A549 (cell line): ENCODE results near the gene CD46. TPM values are rescaled to one million over a fixed set of nuclear protein-coding genes. Genes with fewer than 3 reads are reported as not detected.
"Not testable (repeated sequence)": the region's sequence is repeated elsewhere in the genome, so short reads cannot be mapped to it uniquely, and the experiment has no call there.

Experiments used
- ATAC-seq, 2 experiments: fragments of 200-7000 bp in 1 of 2; fragments of >200 bp in 1 of 2; cut with Nextera tagmentation in 1 of 2; cut with Tn5 transposase in 1 of 2; 3 replicates each; pipeline versions ENCODE4 v1.8.0 to v1.9.1; 2018 to 2020; ENCODE audit warnings: mild to moderate bottlenecking in 1 of 2, moderate library complexity in 1 of 2
- CTCF ChIA-PET: fragments of 300-600 bp; sonication (Branson Sonifier 250); formaldehyde crosslinking; extraction: SDS; loops from one replicate; lab custom pipeline; 2021; ENCODE audit warnings: antibody characterized with exemption, inconsistent platforms; lab: Yijun Ruan, JAX
- POLR2A ChIA-PET: fragments of 350-600 bp; formaldehyde crosslinking; extraction: SDS; loops from one replicate; lab custom pipeline; 2021; ENCODE audit warnings: antibody characterized with exemption, inconsistent platforms; lab: Yijun Ruan, JAX
- DNase-seq, 2 experiments: peaks; one replicate each; pipeline versions ENCODE4 v3.0.0 to v3.0.0-alpha.2; 2011 to 2016; ENCODE audit warnings: low read depth in 1 of 2, low spot score in 1 of 2
- FAIRE-seq: peaks from 2 replicates; lab custom pipeline; 2011; peaks lifted over from hg19 to GRCh38; lab: Jason Lieb, UNC
- H3K27ac ChIP-seq, 2 experiments: fragments of >200 bp; sonication (Bioruptor Twin); formaldehyde crosslinking; 3 replicates each; pipeline ENCODE4 v1.5.1; 2016 to 2017
- H3K4me1 ChIP-seq: fragments of >200 bp; sonication (Bioruptor Twin); formaldehyde crosslinking; 3 replicates; pipeline ENCODE4 v1.6.1; 2016
- H3K4me2 ChIP-seq: fragments of >200 bp; sonication (Bioruptor Twin); formaldehyde crosslinking; 3 replicates; pipeline ENCODE4 v1.6.1; 2016
- H3K4me3 ChIP-seq: fragments of >200 bp; sonication (Bioruptor Twin); formaldehyde crosslinking; 3 replicates; pipeline ENCODE4 v1.5.1; 2016
- H3K9me3 ChIP-seq: fragments of >200 bp; sonication (Bioruptor Twin); formaldehyde crosslinking; 3 replicates; pipeline ENCODE4 v1.6.1; 2016
- CBX8 ChIP-seq: fragments of 200-600 bp; sonication (generic); IDR thresholded peaks from 2 replicates; pipeline ENCODE4 v1.6.1; 2016
- CHD4 ChIP-seq: fragments of 200-600 bp; sonication (generic); IDR thresholded peaks from 2 replicates; pipeline ENCODE4 v1.6.1; 2016; ENCODE audit warnings: antibody characterized with exemption, mild to moderate bottlenecking, borderline replicate concordance
- EHMT2 ChIP-seq: fragments of 200-600 bp; sonication (generic); IDR thresholded peaks from 2 replicates; pipeline ENCODE4 v1.6.1; 2016; ENCODE audit warnings: antibody characterized with exemption, low read depth, mild to moderate bottlenecking, moderate library complexity
- GATA3 ChIP-seq: IDR thresholded peaks from 2 replicates; pipeline ENCODE4 v1.6.1; 2012; ENCODE audit warnings: borderline replicate concordance
- HEYL ChIP-seq: fragments of 250-450 bp; sonication (Bioruptor Pico); IDR thresholded peaks from 2 replicates; pipeline ENCODE4 v1.8.0; 2021; ENCODE audit warnings: mild to moderate bottlenecking, moderate library complexity
- HOXB13 ChIP-seq: fragments of 250-450 bp; sonication (Bioruptor Pico); IDR thresholded peaks from 2 replicates; pipeline ENCODE4 v1.5.0; 2020; ENCODE audit warnings: low read depth, mild to moderate bottlenecking, moderate library complexity
- HOXB5 ChIP-seq: fragments of 250-450 bp; sonication (Bioruptor Pico); IDR thresholded peaks from 2 replicates; pipeline ENCODE4 v1.5.0; 2020; ENCODE audit warnings: mild to moderate bottlenecking, moderate library complexity
- POLR2A ChIP-seq: IDR thresholded peaks from 2 replicates; pipeline ENCODE4 v1.6.1; 2012; ENCODE audit warnings: mild to moderate bottlenecking, low read length
- POLR2AphosphoS2 ChIP-seq: conservative IDR thresholded peaks from 2 replicates; pipeline ENCODE4 v1.6.1; 2012; ENCODE audit warnings: low read length, improper control_type of control experiment, inconsistent platforms
- RAD21 ChIP-seq, 2 experiments: fragments of >200 bp in 1 of 2; sonication (Bioruptor Twin) in 1 of 2; formaldehyde crosslinking in 1 of 2; IDR thresholded peaks in 1 of 2; conservative IDR thresholded peaks in 1 of 2; 2 replicates in 1 of 2; 3 replicates in 1 of 2; pipeline ENCODE4 v1.6.1; 2012 to 2018; ENCODE audit warnings: inconsistent platforms in 1 of 2
- RNF2 ChIP-seq: fragments of 200-600 bp; sonication (generic); IDR thresholded peaks from 2 replicates; pipeline ENCODE4 v1.6.1; 2016; ENCODE audit warnings: low read depth, mild to moderate bottlenecking, antibody characterized with exemption, moderate library complexity, borderline replicate concordance
- SREBF2 ChIP-seq: fragments of 450-650 bp; IDR thresholded peaks from 2 replicates; pipeline ENCODE4 v1.6.1; 2014; ENCODE audit warnings: mild to moderate bottlenecking, moderate library complexity
- TFCP2L1 ChIP-seq: fragments of 250-450 bp; sonication (Bioruptor Pico); IDR thresholded peaks from 2 replicates; pipeline ENCODE4 v1.5.0; 2021; ENCODE audit warnings: mild to moderate bottlenecking
- TP53 ChIP-seq: fragments of 250-450 bp; sonication (Bioruptor Pico); IDR thresholded peaks from 2 replicates; pipeline ENCODE4 v1.5.0; 2021; ENCODE audit warnings: mild to moderate bottlenecking, moderate library complexity
- ZNF302 ChIP-seq: fragments of 250-450 bp; sonication (Bioruptor Pico); IDR thresholded peaks from 2 replicates; pipeline ENCODE4 v1.9.0; 2021; ENCODE audit warnings: inconsistent platforms, mild to moderate bottlenecking, moderate library complexity
- WGBS: methylation state at CpG from one replicate; pipeline ENCODE4 v1.1.6; 2017; ENCODE audit errors: missing lambda C conversion rate; 5-methylcytosine and 5-hydroxymethylcytosine counted together
- polyA plus RNA-seq, 4 experiments: library from polyadenylated mRNA; depleted of rRNA in 3 of 4; stranded (reverse); fragments of >200 nt; fragmentation: RNase III in 1 of 4; extraction: RNeasy Plus Mini Kit Qiagen cat#74134 plus additional on column Dnase treatment in 1 of 4; gene quantifications; 2 replicates in 3 of 4; 3 replicates in 1 of 4; pipeline ENCODE4 v1.2.3, GENCODE V29; 2011 to 2017
- TF ChIP-seq, protein P1 (sequence below): fragments of 250-450 bp; sonication (Bioruptor Pico); IDR thresholded peaks from 2 replicates; pipeline ENCODE4 v1.5.0; 2020; ENCODE audit warnings: low read depth, mild to moderate bottlenecking, moderate library complexity
- TF ChIP-seq, protein P2 (sequence below): fragments of >200 bp; sonication (Bioruptor Twin); formaldehyde crosslinking; IDR thresholded peaks from 2 replicates; pipeline ENCODE4 v1.6.1; 2016
- TF ChIP-seq, protein P3 (sequence below): fragments of 200-600 bp; sonication (generic); IDR thresholded peaks from 2 replicates; pipeline ENCODE4 v1.6.1; 2016; ENCODE audit warnings: antibody characterized with exemption, mild to moderate bottlenecking, moderate library complexity
- TF ChIP-seq, protein P4 (sequence below): fragments of 250-450 bp; sonication (Bioruptor Pico); IDR thresholded peaks from 2 replicates; pipeline ENCODE4 v1.5.0; 2021; ENCODE audit warnings: mild to moderate bottlenecking, moderate library complexity, borderline replicate concordance
- TF ChIP-seq, protein P5 (sequence below): fragments of >200 bp; sonication (Bioruptor Twin); formaldehyde crosslinking; IDR thresholded peaks from 3 replicates; pipeline ENCODE4 v1.6.1; 2016
- TF ChIP-seq, protein P6 (sequence below): IDR thresholded peaks from 2 replicates; pipeline ENCODE4 v1.6.1; 2012

CD46 gene
- polyA plus RNA-seq, 2 of the 4 experiments (the other 2 are of a cell fraction): 142 to 239 TPM

DNA sequence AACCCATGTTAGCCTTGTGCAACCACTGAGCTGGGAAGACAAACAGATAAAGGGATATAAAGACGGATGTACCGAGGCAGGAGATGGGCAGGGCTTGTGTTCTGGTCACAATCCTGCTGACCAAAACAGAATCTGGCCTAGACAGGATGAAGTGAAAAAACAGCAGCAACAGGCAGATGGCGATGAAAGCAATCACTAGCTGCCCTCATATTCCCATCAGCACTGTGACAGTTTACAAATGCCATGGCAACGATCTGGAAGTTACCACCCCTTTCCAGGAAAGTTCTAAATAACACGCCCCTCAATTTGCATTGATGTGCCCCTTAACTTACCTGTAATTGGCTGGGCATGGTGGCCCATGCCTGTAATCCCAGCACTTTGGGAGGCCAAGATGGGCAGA lies 40.6 kb upstream of the CD46 start:
- CTCF ChIA-PET: interaction anchor here (1.1 to 2.1 kb wide), 3 partner anchors 9 to 86 kb away, joined by 3 to 11 read pairs (median 9); no protein-coding TSS in a partner anchor
- FAIRE-seq (no peak), ATAC-seq (peak; percentile 70 to 84; a peak in 5 of 6 replicates), DNase-seq (peak; percentile 27 to 59)
- H3K27ac ChIP-seq: no peak overlapping the region
- 58% methylated on average over 5 of the region's 5 CpGs for WGBS
- H3K4me1 ChIP-seq: peaks cover 7% of the 10 kb centered on the region; the same call in 1 of the 3 replicates
- no peak overlapping the region for H3K4me2 ChIP-seq
- no peaks in the 10 kb centered on the region for H3K9me3 ChIP-seq
- no peak overlapping the region for H3K4me3 ChIP-seq
- POLR2A ChIA-PET: no interaction called here
- TF ChIP-seq HEYL (CRISPR knock-in tag) (no peak), SREBF2 (no peak), HOXB13 (CRISPR knock-in tag) (no peak), EHMT2 (no peak), GATA3 (no peak), ZNF302 (CRISPR knock-in tag) (no peak), RAD21 (conservative IDR thresholded peaks at IDR 0.05 in 1 of 2, IDR thresholded peaks at IDR 0.05 in 1 of 2) (no peak), POLR2A (no peak)
- TF ChIP-seq, protein P1, sequence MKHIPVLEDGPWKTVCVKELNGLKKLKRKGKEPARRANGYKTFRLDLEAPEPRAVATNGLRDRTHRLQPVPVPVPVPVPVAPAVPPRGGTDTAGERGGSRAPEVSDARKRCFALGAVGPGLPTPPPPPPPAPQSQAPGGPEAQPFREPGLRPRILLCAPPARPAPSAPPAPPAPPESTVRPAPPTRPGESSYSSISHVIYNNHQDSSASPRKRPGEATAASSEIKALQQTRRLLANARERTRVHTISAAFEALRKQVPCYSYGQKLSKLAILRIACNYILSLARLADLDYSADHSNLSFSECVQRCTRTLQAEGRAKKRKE (CRISPR knock-in tag): no peak
- TF ChIP-seq, protein P2, sequence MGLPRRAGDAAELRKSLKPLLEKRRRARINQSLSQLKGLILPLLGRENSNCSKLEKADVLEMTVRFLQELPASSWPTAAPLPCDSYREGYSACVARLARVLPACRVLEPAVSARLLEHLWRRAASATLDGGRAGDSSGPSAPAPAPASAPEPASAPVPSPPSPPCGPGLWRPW: no peak

DNA sequence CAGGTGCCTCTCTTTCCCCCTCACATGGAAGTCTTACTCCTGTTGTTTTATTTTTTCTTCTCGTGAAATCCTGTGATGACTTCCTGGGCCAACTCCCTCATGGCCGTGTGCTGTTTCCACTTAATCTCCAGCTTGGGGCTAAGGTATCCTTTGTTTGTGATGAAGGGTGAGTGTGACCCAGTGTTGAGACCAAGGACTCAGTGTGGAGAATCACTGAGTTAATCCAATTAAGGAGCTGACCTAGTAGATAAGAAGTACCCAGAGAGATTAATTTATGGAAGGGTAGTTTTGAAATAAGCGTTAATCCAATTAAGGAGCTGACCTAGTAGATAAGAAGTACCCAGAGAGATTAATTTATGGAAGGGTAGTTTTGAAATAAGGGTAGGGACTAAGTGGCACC lies 39.2 kb upstream of the CD46 start:
- H3K4me3 ChIP-seq, H3K4me2 ChIP-seq, H3K9me3 ChIP-seq, H3K27ac ChIP-seq, POLR2A ChIA-PET, FAIRE-seq, ATAC-seq, DNase-seq, H3K4me1 ChIP-seq: not testable (repeated sequence)
- CTCF ChIA-PET: interaction anchor here (0.9 to 2.1 kb wide), 2 partner anchors 10 to 172 kb away, joined by 3 to 5 read pairs; no protein-coding TSS in a partner anchor
- 50% methylated on average over 3 of the region's 3 CpGs for WGBS

DNA sequence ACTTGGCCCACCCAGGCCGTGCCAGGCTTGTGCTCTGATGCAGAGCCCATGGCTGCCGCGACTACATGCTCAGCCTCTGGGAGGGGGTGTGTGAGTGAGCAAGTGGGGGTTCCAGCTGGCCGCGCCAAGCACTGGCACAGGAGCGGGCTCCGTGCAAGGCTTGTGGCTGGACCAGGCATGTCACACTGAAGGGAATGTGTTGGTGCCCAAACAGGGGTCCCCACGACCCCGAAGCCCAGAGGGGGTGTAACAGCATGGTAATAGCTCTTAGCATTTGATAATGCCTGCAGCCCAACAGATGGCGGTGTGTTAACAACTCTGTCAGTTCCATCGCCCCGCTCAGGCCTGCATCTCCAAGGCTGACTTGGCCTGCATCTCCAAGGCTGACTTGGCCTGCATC lies 38.3 kb upstream of the CD46 start:
- peak; percentile 51 to 70; a peak in 4 of 6 replicates for ATAC-seq
- peak in 1 of 2 experiments; percentile 21 for DNase-seq
- POLR2A ChIA-PET: no interaction called here
- WGBS: 70% methylated on average over 10 of the region's 12 CpGs
- H3K4me2 ChIP-seq: no peak overlapping the region
- H3K9me3 ChIP-seq: no peaks in the 10 kb centered on the region
- TF ChIP-seq POLR2A (no peak), CBX8 (no peak), TFCP2L1 (CRISPR knock-in tag) (no peak), RNF2 (no peak), POLR2AphosphoS2 (no peak), TP53 (no peak), HOXB5 (CRISPR knock-in tag) (no peak), CHD4 (no peak)
- TF ChIP-seq, protein P2: no peak
- TF ChIP-seq, protein P3, sequence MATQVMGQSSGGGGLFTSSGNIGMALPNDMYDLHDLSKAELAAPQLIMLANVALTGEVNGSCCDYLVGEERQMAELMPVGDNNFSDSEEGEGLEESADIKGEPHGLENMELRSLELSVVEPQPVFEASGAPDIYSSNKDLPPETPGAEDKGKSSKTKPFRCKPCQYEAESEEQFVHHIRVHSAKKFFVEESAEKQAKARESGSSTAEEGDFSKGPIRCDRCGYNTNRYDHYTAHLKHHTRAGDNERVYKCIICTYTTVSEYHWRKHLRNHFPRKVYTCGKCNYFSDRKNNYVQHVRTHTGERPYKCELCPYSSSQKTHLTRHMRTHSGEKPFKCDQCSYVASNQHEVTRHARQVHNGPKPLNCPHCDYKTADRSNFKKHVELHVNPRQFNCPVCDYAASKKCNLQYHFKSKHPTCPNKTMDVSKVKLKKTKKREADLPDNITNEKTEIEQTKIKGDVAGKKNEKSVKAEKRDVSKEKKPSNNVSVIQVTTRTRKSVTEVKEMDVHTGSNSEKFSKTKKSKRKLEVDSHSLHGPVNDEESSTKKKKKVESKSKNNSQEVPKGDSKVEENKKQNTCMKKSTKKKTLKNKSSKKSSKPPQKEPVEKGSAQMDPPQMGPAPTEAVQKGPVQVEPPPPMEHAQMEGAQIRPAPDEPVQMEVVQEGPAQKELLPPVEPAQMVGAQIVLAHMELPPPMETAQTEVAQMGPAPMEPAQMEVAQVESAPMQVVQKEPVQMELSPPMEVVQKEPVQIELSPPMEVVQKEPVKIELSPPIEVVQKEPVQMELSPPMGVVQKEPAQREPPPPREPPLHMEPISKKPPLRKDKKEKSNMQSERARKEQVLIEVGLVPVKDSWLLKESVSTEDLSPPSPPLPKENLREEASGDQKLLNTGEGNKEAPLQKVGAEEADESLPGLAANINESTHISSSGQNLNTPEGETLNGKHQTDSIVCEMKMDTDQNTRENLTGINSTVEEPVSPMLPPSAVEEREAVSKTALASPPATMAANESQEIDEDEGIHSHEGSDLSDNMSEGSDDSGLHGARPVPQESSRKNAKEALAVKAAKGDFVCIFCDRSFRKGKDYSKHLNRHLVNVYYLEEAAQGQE: no peak
- TF ChIP-seq, protein P4, sequence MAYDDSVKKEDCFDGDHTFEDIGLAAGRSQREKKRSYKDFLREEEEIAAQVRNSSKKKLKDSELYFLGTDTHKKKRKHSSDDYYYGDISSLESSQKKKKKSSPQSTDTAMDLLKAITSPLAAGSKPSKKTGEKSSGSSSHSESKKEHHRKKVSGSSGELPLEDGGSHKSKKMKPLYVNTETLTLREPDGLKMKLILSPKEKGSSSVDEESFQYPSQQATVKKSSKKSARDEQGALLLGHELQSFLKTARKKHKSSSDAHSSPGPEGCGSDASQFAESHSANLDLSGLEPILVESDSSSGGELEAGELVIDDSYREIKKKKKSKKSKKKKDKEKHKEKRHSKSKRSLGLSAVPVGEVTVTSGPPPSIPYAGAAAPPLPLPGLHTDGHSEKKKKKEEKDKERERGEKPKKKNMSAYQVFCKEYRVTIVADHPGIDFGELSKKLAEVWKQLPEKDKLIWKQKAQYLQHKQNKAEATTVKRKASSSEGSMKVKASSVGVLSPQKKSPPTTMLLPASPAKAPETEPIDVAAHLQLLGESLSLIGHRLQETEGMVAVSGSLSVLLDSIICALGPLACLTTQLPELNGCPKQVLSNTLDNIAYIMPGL: no peak
- TF ChIP-seq, protein P5, sequence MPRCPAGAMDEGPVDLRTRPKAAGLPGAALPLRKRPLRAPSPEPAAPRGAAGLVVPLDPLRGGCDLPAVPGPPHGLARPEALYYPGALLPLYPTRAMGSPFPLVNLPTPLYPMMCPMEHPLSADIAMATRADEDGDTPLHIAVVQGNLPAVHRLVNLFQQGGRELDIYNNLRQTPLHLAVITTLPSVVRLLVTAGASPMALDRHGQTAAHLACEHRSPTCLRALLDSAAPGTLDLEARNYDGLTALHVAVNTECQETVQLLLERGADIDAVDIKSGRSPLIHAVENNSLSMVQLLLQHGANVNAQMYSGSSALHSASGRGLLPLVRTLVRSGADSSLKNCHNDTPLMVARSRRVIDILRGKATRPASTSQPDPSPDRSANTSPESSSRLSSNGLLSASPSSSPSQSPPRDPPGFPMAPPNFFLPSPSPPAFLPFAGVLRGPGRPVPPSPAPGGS: no peak
- TF ChIP-seq, protein P6, sequence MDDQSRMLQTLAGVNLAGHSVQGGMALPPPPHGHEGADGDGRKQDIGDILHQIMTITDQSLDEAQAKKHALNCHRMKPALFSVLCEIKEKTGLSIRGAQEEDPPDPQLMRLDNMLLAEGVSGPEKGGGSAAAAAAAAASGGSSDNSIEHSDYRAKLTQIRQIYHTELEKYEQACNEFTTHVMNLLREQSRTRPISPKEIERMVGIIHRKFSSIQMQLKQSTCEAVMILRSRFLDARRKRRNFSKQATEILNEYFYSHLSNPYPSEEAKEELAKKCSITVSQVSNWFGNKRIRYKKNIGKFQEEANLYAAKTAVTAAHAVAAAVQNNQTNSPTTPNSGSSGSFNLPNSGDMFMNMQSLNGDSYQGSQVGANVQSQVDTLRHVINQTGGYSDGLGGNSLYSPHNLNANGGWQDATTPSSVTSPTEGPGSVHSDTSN: no peak
- H3K27ac ChIP-seq: no peak overlapping the region
- CTCF ChIA-PET: interaction anchor here (0.9 to 2.3 kb wide), 3 partner anchors 10 to 93 kb away, joined by 3 to 10 read pairs (median 5); no protein-coding TSS in a partner anchor
- FAIRE-seq: no peak
- no peaks in the 10 kb centered on the region for H3K4me1 ChIP-seq
- H3K4me3 ChIP-seq: no peak overlapping the region
